Measurements from ENCODE around the gene ZW10. TPM values are rescaled to one million over a fixed set of nuclear protein-coding genes. Genes with fewer than 3 reads are reported as not detected.

The ZW10 gene
- total RNA-seq (2022; extraction: Qiagen RNA extraction): 11.9 to 15.6 TPM (median 12.7 TPM) in 5 replicates

GRCh38 chr11:113773416-113774173 lies at the start of gene ZW10:
ZW10 (minus strand) TSS chr11:113773692; CDS start chr11:113773666, 26 bp downstream.

GRCh38 chr11:113779496-113779895 lies 6.0 kb upstream of the ZW10 start, which contains the start of gene CLDN25:
CLDN25 (plus strand) TSS chr11:113779796; CDS start chr11:113779796, 0 bp downstream.

GRCh38 chr11:113705871-113706655 lies 67.4 kb downstream of the ZW10 start, which contains the start of gene TMPRSS5:
TMPRSS5 (minus strand) TSS chr11:113706308; CDS start chr11:113706224, 84 bp downstream.

Other genes starting within 250 kb of the ZW10 start
- gene TMPRSS5, start 67.4 kb downstream of the ZW10 start, total RNA-seq (2022; extraction: Qiagen RNA extraction): 0.07 to 0.15 TPM (median 0.08 TPM) in 5 replicates
- gene CLDN25, start 6.1 kb upstream of the ZW10 start, total RNA-seq (2022; extraction: Qiagen RNA extraction): not detected in 5 replicates
- 13.7 to 24.1 TPM (median 16.7 TPM) in 5 replicates for gene USP28, start 101.9 kb upstream of the ZW10 start, total RNA-seq (2022; extraction: Qiagen RNA extraction)
- not detected in 5 replicates for gene HTR3B, start 131.1 kb upstream of the ZW10 start, total RNA-seq (2022; extraction: Qiagen RNA extraction)
- not detected in 5 replicates for gene HTR3A, start 201.4 kb upstream of the ZW10 start, total RNA-seq (2022; extraction: Qiagen RNA extraction)